HepG2 (cell line): ENCODE data around the gene SSBP2. TPM values are rescaled to one million over a fixed set of nuclear protein-coding genes. Genes with fewer than 3 reads are reported as not detected.
A peak's percentile ranks its signal among the peaks of the same experiment; 100 is the strongest.

Source experiments
- ATAC-seq: fragments of 200-7000 bp; cut with Tn5 transposase; 3 replicates; pipeline ENCODE4 v1.9.1; 2020; ENCODE audit warnings: mild to moderate bottlenecking, moderate library complexity
- BruUV-seq: library from RNA; stranded (reverse); fragments of 400-500 nt; replicated peaks from 2 replicates; lab custom pipeline; 2021; lab: Mats Ljungman, UMichigan
- CTCF ChIA-PET: fragments of 300-600 bp; formaldehyde crosslinking; extraction: SDS; loops from one replicate; lab custom pipeline; 2021; ENCODE audit warnings: low total read pairs, inconsistent platforms, low intra/inter-chr PET ratio; lab: Yijun Ruan, JAX
- POLR2A ChIA-PET: fragments of 350-600 bp; sonication (Branson Sonifier 250); formaldehyde crosslinking; loops from one replicate; lab custom pipeline; 2020; ENCODE audit warnings: antibody characterized with exemption, inconsistent platforms; lab: Yijun Ruan, JAX
- DNase-seq: peaks from one replicate; pipeline ENCODE4 v3.0.0-alpha.2; 2015; ENCODE audit warnings: low spot score
- FAIRE-seq: peaks from 3 replicates; lab custom pipeline; 2011; peaks lifted over from hg19 to GRCh38; lab: Jason Lieb, UNC
- H2AFZ ChIP-seq: one replicate; pipeline ENCODE4 v1.6.1; 2011; ENCODE audit warnings: low read length, inconsistent platforms
- H3K27ac ChIP-seq: fragments of 300-600 bp; 3 replicates; pipeline ENCODE4 v1.8.0; 2011; ENCODE audit warnings: mixed run types, mild to moderate bottlenecking, mixed read lengths, low read length, inconsistent platforms; ENCODE audit not compliant: insufficient read depth; ENCODE audit errors: extremely low read length
- H3K27me3 ChIP-seq, 2 experiments: fragments of 200-600 bp in 1 of 2; 2 replicates in 1 of 2; 3 replicates in 1 of 2; pipeline versions ENCODE4 v1.6.0 to v1.8.0; 2011; ENCODE audit warnings: low read length in 2 of 2, mild to moderate bottlenecking in 2 of 2, moderate library complexity in 2 of 2, inconsistent platforms in 1 of 2; ENCODE audit not compliant: insufficient read depth in 2 of 2, control insufficient read depth in 1 of 2
- H3K36me3 ChIP-seq, 2 experiments: fragments of 200-600 bp in 1 of 2; replicated peaks in 1 of 2; 2 replicates in 1 of 2; 3 replicates in 1 of 2; pipeline versions ENCODE4 v1.5.1 to v1.8.0; 2011; ENCODE audit warnings: low read length in 2 of 2, inconsistent platforms in 1 of 2; ENCODE audit not compliant: insufficient read depth in 2 of 2, control insufficient read depth in 1 of 2
- H3K4me1 ChIP-seq: 2 replicates; pipeline ENCODE4 v1.5.1; 2012; ENCODE audit warnings: low read length, inconsistent platforms; ENCODE audit not compliant: insufficient read depth
- H3K4me2 ChIP-seq: 2 replicates; pipeline ENCODE4 v1.6.0; 2011; ENCODE audit warnings: low read depth, low read length, inconsistent platforms
- H3K4me3 ChIP-seq, 3 experiments: fragments of 200-600 bp in 1 of 3; sonication (generic), shearing (Covaris generic) in 1 of 3; replicated peaks in 1 of 3; 2 replicates each; pipeline ENCODE4 v1.5.1; 2011 to 2016; ENCODE audit warnings: low read length in 3 of 3, inconsistent platforms in 2 of 3, low read depth in 2 of 3, mild to moderate bottlenecking in 2 of 3, control low read depth in 1 of 3, mixed read lengths in 1 of 3; ENCODE audit not compliant: insufficient read depth in 1 of 3
- H3K79me2 ChIP-seq: one replicate; pipeline ENCODE4 v1.6.1; 2011; ENCODE audit warnings: low read length, inconsistent platforms; ENCODE audit not compliant: insufficient read depth
- H3K9ac ChIP-seq: 2 replicates; pipeline ENCODE4 v1.6.0; 2011; ENCODE audit warnings: mild to moderate bottlenecking, low read depth, low read length, inconsistent platforms; ENCODE audit not compliant: insufficient read depth
- H3K9me3 ChIP-seq: 2 replicates; pipeline ENCODE4 v1.5.1; 2012; ENCODE audit warnings: mild to moderate bottlenecking, low read length
- H4K20me1 ChIP-seq: 2 replicates; pipeline ENCODE4 v1.6.0; 2011; ENCODE audit warnings: inconsistent platforms, mild to moderate bottlenecking, low read length, moderate library complexity; ENCODE audit not compliant: insufficient read depth
- CC2D1A ChIP-seq: sonication (generic); formaldehyde crosslinking; IDR thresholded peaks from 2 replicates; pipeline ENCODE4 v1.8.1; 2023; ENCODE audit warnings: mild to moderate bottlenecking, missing genetic modification reagents
- CCDC6 ChIP-seq: sonication (generic); formaldehyde crosslinking; IDR thresholded peaks from 2 replicates; pipeline ENCODE4 v1.8.1; 2022; ENCODE audit warnings: mild to moderate bottlenecking, missing genetic modification reagents, moderate library complexity
- EHMT2 ChIP-seq: fragments of 200-600 bp; sonication (generic); IDR thresholded peaks from 2 replicates; pipeline ENCODE4 v1.7.0; 2017; ENCODE audit warnings: antibody characterized with exemption, low read depth, low read length, borderline replicate concordance
- FLYWCH1 ChIP-seq: sonication (generic); formaldehyde crosslinking; IDR thresholded peaks from 2 replicates; pipeline ENCODE4 v1.8.1; 2023; ENCODE audit warnings: mild to moderate bottlenecking, missing genetic modification reagents
- FOSL1 ChIP-seq: sonication (generic); formaldehyde crosslinking; IDR thresholded peaks from 2 replicates; pipeline ENCODE4 v1.9.0; 2021; ENCODE audit warnings: missing genetic modification reagents, borderline replicate concordance
- MEF2D ChIP-seq: sonication (generic); formaldehyde crosslinking; IDR thresholded peaks from 2 replicates; pipeline ENCODE4 v1.5.1; 2020; ENCODE audit warnings: mild to moderate bottlenecking, missing genetic modification reagents
- NR2F6 ChIP-seq, 2 experiments: IDR thresholded peaks; 2 replicates each; pipeline ENCODE4 v1.6.1; 2016; ENCODE audit warnings: antibody characterized with exemption in 1 of 2, mild to moderate bottlenecking in 1 of 2
- SMAD9 ChIP-seq: sonication (generic); formaldehyde crosslinking; IDR thresholded peaks from 2 replicates; pipeline ENCODE4 v1.5.1; 2020; ENCODE audit warnings: mild to moderate bottlenecking, missing genetic modification reagents
- SOX6 ChIP-seq, 2 experiments: fragments of 450-650 bp in 1 of 2; sonication (generic) in 1 of 2; formaldehyde crosslinking in 1 of 2; IDR thresholded peaks; 2 replicates each; pipeline versions ENCODE4 v1.4.0 to v1.6.1; 2017 to 2020; ENCODE audit warnings: antibody characterized with exemption in 1 of 2, mild to moderate bottlenecking in 1 of 2, missing genetic modification reagents in 1 of 2
- TAF1 ChIP-seq: sonication (generic); formaldehyde crosslinking; IDR thresholded peaks from 2 replicates; pipeline ENCODE4 v1.4.0; 2020; ENCODE audit warnings: missing genetic modification reagents
- THRA ChIP-seq: sonication (generic); formaldehyde crosslinking; IDR thresholded peaks from 2 replicates; pipeline ENCODE4 v1.4.0; 2020; ENCODE audit warnings: missing genetic modification reagents, borderline replicate concordance
- ZNF503 ChIP-seq: sonication (generic); formaldehyde crosslinking; IDR thresholded peaks from 2 replicates; pipeline ENCODE4 v1.4.0; 2020; ENCODE audit warnings: missing genetic modification reagents
- ZZZ3 ChIP-seq: sonication (generic); formaldehyde crosslinking; IDR thresholded peaks from 2 replicates; pipeline ENCODE4 v1.4.0; 2020; ENCODE audit warnings: missing genetic modification reagents, mild to moderate bottlenecking, borderline replicate concordance
- WGBS: methylation state at CpG from one replicate; pipeline ENCODE4 v1.1.6; 2017; ENCODE audit warnings: low lambda C conversion rate; 5-methylcytosine and 5-hydroxymethylcytosine counted together
- in situ Hi-C: cut with HindIII; loops from 2 replicates; pipeline ENCODE4 v1.10.0; 2017; ENCODE audit warnings: low pct_unique_long_range_greater_than_20kb; ENCODE audit not compliant: extremely low pct_ligation_motif_present
- intact Hi-C: fragments of 100-400 bp; cut with micrococcal nuclease; formaldehyde crosslinking; loops from one replicate; pipeline ENCODE4 v1.10.0; 2022; ENCODE audit not compliant: unreplicated experiment
- polyA plus RNA-seq, 8 experiments: library from polyadenylated mRNA; depleted of rRNA in 3 of 8; stranded (reverse) in 7 of 8; unstranded in 1 of 8; fragments of >200 nt; fragmentation: Illumina TruSeq in 4 of 8; extraction: Trizol in 4 of 8; gene quantifications; 2 replicates each; pipeline versions ENCODE4 v1.2.1 to v1.2.3, GENCODE V29; 2011 to 2016; ENCODE audit warnings: low read depth in 4 of 8, missing spikeins in 1 of 8, mixed read lengths in 1 of 8; ENCODE audit not compliant: insufficient read depth in 1 of 8
- total RNA-seq, 5 experiments: library from RNA; depleted of rRNA; stranded (reverse); fragments of >200 nt; fragmentation: Illumina TruSeq; extraction: Trizol; gene quantifications; 2 replicates each; pipeline ENCODE4 v1.2.3, GENCODE V29; 2016; ENCODE audit warnings: low read depth in 1 of 5
- TF ChIP-seq, protein P1 (sequence below): sonication (generic); formaldehyde crosslinking; IDR thresholded peaks from 2 replicates; pipeline ENCODE4 v1.4.0; 2020; ENCODE audit warnings: missing genetic modification reagents, borderline replicate concordance
- TF ChIP-seq, protein P2 (sequence below): sonication (generic); formaldehyde crosslinking; IDR thresholded peaks from 2 replicates; pipeline ENCODE4 v1.5.1; 2020; ENCODE audit warnings: mild to moderate bottlenecking, missing genetic modification reagents, moderate library complexity

Gene SSBP2
- total and polyA plus RNA-seq, 2 of the 13 experiments (the other 11 are each of a cell fraction or from before 2014, with no cell fraction given) = 0.16 TPM; not detected in 1

DNA sequence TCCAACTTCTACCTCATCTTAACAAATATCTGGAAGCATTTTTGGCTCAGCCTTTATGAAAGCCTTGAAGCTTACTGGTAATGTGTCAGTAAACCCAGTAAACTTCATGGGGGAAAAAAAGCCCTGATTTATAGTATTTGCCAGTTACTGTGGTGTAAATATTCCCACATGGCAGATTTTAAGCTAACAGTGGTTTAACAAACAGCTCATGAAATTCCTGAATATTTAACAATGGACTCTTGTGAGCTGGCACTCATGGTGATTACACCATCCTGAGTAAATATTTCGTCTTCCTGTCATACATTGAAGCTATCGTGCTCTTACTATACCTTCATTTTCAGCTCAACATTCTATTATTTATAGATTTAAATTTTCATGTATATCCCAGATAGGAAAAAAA lies 300.0 kb downstream of the SSBP2 start:
- ATAC-seq (peak; percentile 99), FAIRE-seq (peak; percentile 44), DNase-seq (peak; percentile 89)
- ChIA-PET POLR2A (interaction anchor here (0.7 kb wide), 1 partner anchor 828 kb away, joined by 3 read pairs; the partner anchor contains the start of gene RPS23), CTCF (no interaction called here)
- no peak overlapping the region for H3K9ac ChIP-seq
- H3K4me1 ChIP-seq = peaks cover 18% of the 10 kb centered on the region
- WGBS = 0% methylated on average over 2 of the region's 2 CpGs
- intact Hi-C loops = no loop called here
- H3K36me3 ChIP-seq = no peaks in the 10 kb centered on the region
- H4K20me1 ChIP-seq = no peaks in the 10 kb centered on the region
- in situ Hi-C loops = no loop called here
- no TSS peak for BruUV-seq
- H3K4me2 ChIP-seq = peak overlapping the region; percentile 47
- no peaks in the 10 kb centered on the region for H3K79me2 ChIP-seq
- no peaks in the 10 kb centered on the region for H3K27me3 ChIP-seq
- no peaks in the 10 kb centered on the region for H3K9me3 ChIP-seq
- H3K27ac ChIP-seq = peak overlapping the region; percentile 57
- H2AFZ ChIP-seq = no peak overlapping the region
- peak overlapping the region in 1 of 3 experiments; percentile 25; a peak in 1 of 6 replicates for H3K4me3 ChIP-seq
- TF ChIP-seq ZNF503 (CRISPR knock-in tag) (no peak), FLYWCH1 (no peak), ZZZ3 (CRISPR knock-in tag) (no peak), SMAD9 (CRISPR knock-in tag) (no peak), TAF1 (no peak), MEF2D (CRISPR knock-in tag) (no peak), SOX6 (IDR thresholded peaks at IDR 0.05) (no peak), SOX6 (CRISPR knock-in tag; IDR thresholded peaks at IDR 0.05) (peak; percentile 85), CC2D1A (CRISPR knock-in tag) (no peak), THRA (CRISPR knock-in tag) (no peak), EHMT2 (no peak; the same call in 1 of the 2 replicates), NR2F6 (IDR thresholded peaks at IDR 0.05) (no peak), NR2F6 (CRISPR knock-in tag; IDR thresholded peaks at IDR 0.05) (peak; percentile 38; the same call in 1 of the 2 replicates), CCDC6 (no peak), FOSL1 (no peak)
- TF ChIP-seq, protein P1, sequence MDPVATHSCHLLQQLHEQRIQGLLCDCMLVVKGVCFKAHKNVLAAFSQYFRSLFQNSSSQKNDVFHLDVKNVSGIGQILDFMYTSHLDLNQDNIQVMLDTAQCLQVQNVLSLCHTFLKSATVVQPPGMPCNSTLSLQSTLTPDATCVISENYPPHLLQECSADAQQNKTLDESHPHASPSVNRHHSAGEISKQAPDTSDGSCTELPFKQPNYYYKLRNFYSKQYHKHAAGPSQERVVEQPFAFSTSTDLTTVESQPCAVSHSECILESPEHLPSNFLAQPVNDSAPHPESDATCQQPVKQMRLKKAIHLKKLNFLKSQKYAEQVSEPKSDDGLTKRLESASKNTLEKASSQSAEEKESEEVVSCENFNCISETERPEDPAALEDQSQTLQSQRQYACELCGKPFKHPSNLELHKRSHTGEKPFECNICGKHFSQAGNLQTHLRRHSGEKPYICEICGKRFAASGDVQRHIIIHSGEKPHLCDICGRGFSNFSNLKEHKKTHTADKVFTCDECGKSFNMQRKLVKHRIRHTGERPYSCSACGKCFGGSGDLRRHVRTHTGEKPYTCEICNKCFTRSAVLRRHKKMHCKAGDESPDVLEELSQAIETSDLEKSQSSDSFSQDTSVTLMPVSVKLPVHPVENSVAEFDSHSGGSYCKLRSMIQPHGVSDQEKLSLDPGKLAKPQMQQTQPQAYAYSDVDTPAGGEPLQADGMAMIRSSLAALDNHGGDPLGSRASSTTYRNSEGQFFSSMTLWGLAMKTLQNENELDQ = no peak
- TF ChIP-seq, protein P2, sequence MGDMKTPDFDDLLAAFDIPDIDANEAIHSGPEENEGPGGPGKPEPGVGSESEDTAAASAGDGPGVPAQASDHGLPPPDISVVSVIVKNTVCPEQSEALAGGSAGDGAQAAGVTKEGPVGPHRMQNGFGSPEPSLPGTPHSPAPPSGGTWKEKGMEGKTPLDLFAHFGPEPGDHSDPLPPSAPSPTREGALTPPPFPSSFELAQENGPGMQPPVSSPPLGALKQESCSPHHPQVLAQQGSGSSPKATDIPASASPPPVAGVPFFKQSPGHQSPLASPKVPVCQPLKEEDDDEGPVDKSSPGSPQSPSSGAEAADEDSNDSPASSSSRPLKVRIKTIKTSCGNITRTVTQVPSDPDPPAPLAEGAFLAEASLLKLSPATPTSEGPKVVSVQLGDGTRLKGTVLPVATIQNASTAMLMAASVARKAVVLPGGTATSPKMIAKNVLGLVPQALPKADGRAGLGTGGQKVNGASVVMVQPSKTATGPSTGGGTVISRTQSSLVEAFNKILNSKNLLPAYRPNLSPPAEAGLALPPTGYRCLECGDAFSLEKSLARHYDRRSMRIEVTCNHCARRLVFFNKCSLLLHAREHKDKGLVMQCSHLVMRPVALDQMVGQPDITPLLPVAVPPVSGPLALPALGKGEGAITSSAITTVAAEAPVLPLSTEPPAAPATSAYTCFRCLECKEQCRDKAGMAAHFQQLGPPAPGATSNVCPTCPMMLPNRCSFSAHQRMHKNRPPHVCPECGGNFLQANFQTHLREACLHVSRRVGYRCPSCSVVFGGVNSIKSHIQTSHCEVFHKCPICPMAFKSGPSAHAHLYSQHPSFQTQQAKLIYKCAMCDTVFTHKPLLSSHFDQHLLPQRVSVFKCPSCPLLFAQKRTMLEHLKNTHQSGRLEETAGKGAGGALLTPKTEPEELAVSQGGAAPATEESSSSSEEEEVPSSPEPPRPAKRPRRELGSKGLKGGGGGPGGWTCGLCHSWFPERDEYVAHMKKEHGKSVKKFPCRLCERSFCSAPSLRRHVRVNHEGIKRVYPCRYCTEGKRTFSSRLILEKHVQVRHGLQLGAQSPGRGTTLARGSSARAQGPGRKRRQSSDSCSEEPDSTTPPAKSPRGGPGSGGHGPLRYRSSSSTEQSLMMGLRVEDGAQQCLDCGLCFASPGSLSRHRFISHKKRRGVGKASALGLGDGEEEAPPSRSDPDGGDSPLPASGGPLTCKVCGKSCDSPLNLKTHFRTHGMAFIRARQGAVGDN (CRISPR knock-in tag) = no peak
